GM12872 (cell line): ENCODE measurements around the gene CCDC159.

Experiments used
- CTCF ChIP-seq: IDR thresholded peaks from 3 replicates; pipeline ENCODE4 v1.5.1; 2011; ENCODE audit warnings: low read depth, mild to moderate bottlenecking, low read length, moderate library complexity; ENCODE audit not compliant: insufficient read depth

Gene CCDC159

DNA sequence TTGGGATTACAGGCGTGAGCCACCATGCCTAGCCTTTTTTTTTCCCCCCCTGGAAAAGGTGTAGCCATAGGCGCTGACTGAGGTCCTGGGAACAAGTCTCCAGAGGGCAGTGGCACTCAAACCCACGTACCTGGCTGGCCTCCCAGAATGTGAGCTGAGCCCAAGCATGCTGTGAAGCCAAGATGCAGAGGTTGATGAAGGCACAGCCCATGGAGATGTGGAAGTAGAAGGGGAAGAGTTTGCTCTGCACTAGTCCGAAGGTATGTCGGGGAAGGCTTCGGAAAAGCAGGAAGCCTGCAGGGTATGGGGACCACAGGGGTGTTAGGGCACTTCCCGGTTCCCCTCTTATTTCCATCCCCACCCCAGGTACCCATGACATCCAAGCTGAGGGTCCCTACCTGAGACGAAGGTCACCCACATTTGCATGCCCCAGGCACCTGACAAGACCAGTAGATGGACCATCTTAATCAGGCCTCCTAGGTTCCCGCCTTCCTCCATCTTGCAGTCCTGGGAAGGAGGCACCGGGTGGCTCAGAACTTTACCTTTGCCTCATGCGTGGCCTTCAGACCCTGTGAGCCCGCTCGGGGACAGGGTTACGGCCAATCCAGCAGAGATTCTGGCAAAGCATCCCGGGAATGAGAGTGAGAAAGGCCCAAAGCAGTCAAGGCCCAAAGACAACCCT is 1.1 kb upstream of the CCDC159 start:
- TF ChIP-seq CTCF, result no peak

- TF ChIP-seq CTCF, result no peak
Measured at GRCh38 chr19:11347546-11348039, 1.3 kb downstream of the CCDC159 start.

DNA sequence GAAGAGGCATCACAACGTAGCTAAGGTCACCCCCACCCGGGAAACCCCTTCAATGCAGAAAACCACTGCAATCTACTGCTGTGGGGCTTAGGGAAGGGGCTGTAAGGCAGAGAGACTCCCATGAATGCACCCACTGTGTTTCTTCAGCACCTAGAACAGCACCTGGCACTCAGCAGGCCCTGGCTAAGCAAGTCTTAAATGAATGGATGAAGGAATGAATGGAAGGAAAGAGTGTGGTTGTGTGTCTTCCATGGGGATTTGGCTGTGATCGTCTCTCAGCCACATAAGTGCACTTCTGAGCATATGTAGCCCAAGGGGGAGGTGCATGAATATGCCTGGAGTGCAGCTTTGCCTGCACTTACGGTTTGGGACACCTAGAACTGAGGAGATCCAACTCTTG is 2.9 kb downstream of the CCDC159 start:
- TF ChIP-seq CTCF, result no peak

DNA sequence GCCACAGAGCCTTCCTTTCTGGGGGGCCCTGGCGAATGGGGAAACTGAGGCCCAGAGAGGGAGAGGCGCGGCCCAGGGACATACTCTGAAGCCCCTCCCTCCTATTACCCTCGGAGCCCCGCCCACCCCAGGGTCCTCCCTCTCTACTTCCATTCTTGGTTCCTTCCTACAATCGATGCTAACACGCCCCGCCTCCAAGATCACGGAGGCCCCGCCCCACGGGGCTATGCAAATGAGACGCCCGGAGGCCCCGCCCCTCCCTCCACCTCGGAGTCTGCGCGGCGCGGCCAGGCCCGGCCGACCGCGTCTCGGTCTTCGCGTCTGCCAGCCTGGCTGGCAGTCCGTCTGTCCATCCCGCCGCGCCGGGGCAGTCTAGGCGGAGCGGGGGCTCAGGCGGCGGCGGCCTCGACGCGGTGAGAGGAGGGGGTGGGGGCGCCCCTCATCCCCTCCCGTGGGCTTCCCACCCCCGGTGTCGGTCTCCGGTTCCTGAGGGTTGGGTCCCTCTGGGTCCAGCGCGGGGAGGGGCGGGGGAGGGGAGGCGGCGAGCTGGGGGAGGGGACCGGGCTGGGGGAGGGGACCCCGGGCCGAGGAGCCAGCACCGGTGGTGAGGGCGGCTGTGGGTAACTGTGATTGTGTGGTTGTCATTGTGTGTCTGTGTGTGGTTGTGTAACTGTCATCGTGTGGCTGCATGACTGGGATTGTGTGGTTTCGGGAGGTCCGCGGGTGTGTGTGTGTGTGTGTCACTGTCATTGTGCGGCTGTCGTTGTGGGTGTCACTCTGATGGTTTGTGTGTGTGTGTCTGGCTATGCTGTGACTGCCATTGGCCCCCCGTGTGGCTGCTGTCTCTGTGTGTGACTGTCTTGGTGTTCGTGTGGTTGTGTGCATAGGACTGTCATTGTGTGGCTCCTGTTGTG is 9.1 kb downstream of the CCDC159 start, which contains the start of gene PLPPR2:
TSS of gene PLPPR2 (plus strand) at position 273 of the 914 bp plus-strand sequence. CDS start 2,242 bp downstream, outside the sequence.
- TF ChIP-seq CTCF, result no peak

DNA sequence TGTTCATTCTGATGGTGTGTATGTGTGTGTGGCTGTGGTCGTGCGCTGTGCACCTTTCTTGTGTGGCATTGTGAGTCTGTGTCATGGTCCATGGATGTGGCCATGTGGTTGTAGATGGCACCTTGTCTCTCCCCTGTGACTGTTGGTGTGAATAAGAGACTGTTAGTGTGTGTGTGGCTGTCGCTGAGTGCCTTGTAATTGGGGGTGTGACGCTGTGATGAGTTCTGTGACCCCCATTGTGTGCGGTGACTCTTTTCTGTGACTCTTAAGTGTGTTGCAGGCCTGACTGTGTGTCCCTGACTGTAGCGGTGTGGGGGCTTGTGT is 9.7 kb downstream of the CCDC159 start:
- no peak for TF ChIP-seq CTCF

DNA sequence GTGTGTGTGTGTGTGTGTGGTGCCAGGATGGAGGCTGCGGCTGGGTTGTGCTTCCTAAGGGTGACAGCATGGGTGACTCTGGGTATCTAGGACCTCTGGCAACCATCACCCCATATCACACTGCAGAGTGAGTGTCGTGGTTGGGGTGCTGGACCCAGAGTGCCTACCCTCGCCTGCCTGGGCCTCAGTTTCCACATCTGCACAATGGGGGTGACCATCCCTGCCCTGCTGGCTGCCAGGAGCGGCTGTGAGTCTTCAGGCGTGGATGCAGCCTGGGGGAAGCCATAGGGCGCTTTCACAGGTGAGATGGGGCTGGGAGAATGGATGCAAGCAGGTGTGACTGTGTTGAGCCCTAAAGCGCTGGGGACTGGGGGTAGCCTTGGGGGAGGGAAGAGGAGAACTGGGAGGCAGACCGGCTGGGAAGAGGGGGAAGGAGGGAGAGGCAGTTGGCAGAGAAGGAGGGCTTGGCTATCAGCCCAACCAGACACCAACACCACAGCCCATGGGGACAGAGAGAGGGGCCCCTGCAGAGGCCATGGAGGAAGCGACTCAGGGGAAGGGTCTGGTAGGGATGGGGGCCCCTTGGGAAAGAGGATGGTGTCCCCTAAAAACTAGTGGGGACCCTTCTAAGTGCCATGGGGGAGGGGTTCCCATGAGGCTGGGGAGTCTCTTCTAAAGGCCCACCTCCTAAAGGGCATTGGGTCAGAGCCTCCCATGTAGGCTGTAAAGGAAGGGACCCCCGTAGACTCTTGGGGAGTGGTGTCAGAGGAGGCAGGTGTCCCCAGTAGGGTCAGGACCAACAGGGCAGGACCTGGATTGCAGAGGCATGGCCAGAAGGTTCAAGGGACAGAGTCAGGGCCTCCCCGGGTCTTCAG is 10.6 kb downstream of the CCDC159 start:
- TF ChIP-seq CTCF, result no peak

GRCh38 chr19:11359421-11359820 is 13.1 kb downstream of the CCDC159 start:
- TF ChIP-seq CTCF, result no peak
